ENCODE results near the gene GNB3. TPM values are rescaled to one million over a fixed set of nuclear protein-coding genes. Genes with fewer than 3 reads are reported as not detected.

Gene GNB3
- total RNA-seq, 2 experiments from 2014 or later, result 0.50 to 1.1 TPM

- H3K27ac Mint-ChIP-seq, result no peak overlapping the region
Measured at GRCh38 chr12:6796576-6796975, 44.1 kb upstream of the GNB3 start.

GRCh38 chr12:6799147-6799546 lies 41.6 kb upstream of the GNB3 start:
- Mint-ChIP-seq H3K4me1 (ENCODE audit: low read depth) (no peaks in the 10 kb centered on the region), H3K27ac (no peak overlapping the region), H3K36me3 (ENCODE audit: low read depth) (peaks cover 1% of the 10 kb centered on the region), H3K9me3 (peaks cover under 1% of the 10 kb centered on the region), H3K27me3 (peaks cover 13% of the 10 kb centered on the region), H3K4me3 (no peak overlapping the region)
- DNase-seq (no peak), ATAC-seq (no peak)
- intact Hi-C loops (cut with micrococcal nuclease), result no loop called here
- ChIA-PET CTCF (no interaction called here), POLR2A (interaction anchor here (0.5 kb wide), 1 partner anchor 31 kb away, joined by 3 read pairs; no protein-coding TSS in a partner anchor)
- TF ChIP-seq CTCF (IDR thresholded peaks at IDR 0.05), result no peak

More at GRCh38 chr12:6796576-6796975, 44.1 kb upstream of the GNB3 start:
- CTCF ChIA-PET, result interaction anchor here (0.7 to 1.4 kb wide), 5 partner anchors 10 to 115 kb away, joined by 3 to 5 read pairs (median 3); no protein-coding TSS in a partner anchor
- POLR2A ChIA-PET, result interaction anchor here (1.2 kb wide), 1 partner anchor 23 kb away, joined by 3 read pairs; no protein-coding TSS in a partner anchor
- intact Hi-C loops (cut with micrococcal nuclease), result no loop called here
- H3K9me3 Mint-ChIP-seq, result no peaks in the 10 kb centered on the region
- no peak for ATAC-seq
- no peak overlapping the region for H3K4me3 Mint-ChIP-seq
- peaks cover 12% of the 10 kb centered on the region for H3K27me3 Mint-ChIP-seq
- DNase-seq, result no peak
- peaks cover 1% of the 10 kb centered on the region for H3K36me3 Mint-ChIP-seq (ENCODE audit: low read depth)
- no peak for TF ChIP-seq CTCF (IDR thresholded peaks at IDR 0.05)
- peaks cover 20% of the 10 kb centered on the region for H3K4me1 Mint-ChIP-seq (ENCODE audit: low read depth)

- CTCF ChIA-PET, result interaction anchor here (2.5 kb wide), 1 partner anchor 18 kb away, joined by 9 read pairs; no protein-coding TSS in a partner anchor
Measured at GRCh38 chr12:6807170-6807569, 33.6 kb upstream of the GNB3 start.

GRCh38 chr12:6809056-6809455 lies 31.7 kb upstream of the GNB3 start:
- Mint-ChIP-seq H3K27me3 (peaks cover 3% of the 10 kb centered on the region), H3K4me3 (no peak overlapping the region), H3K36me3 (ENCODE audit: low read depth) (peaks cover 1% of the 10 kb centered on the region), H3K9me3 (peaks cover 2% of the 10 kb centered on the region), H3K27ac (no peak overlapping the region), H3K4me1 (ENCODE audit: low read depth) (peaks cover 7% of the 10 kb centered on the region)
- DNase-seq (no peak), ATAC-seq (no peak)
- intact Hi-C loops (cut with micrococcal nuclease), result no loop called here
- CTCF ChIA-PET, result interaction anchor here (1.1 to 2.5 kb wide), 5 partner anchors 16 to 85 kb away, joined by 3 to 9 read pairs (median 4); partner anchors contain the start of genes CDCA3 and MLF2
- no peak for TF ChIP-seq CTCF (IDR thresholded peaks at IDR 0.05)
- POLR2A ChIA-PET, result interaction anchor here (0.7 to 1.2 kb wide), 2 partner anchors 29 to 56 kb away, joined by 3 to 4 read pairs; partner anchors contain the start of gene MLF2

More at GRCh38 chr12:6807170-6807569, 33.6 kb upstream of the GNB3 start:
- Mint-ChIP-seq H3K4me3 (no peak overlapping the region), H3K36me3 (ENCODE audit: low read depth) (peaks cover 2% of the 10 kb centered on the region), H3K4me1 (ENCODE audit: low read depth) (peaks cover 7% of the 10 kb centered on the region), H3K27me3 (peaks cover 4% of the 10 kb centered on the region), H3K9me3 (peaks cover 2% of the 10 kb centered on the region), H3K27ac (no peak overlapping the region)
- no peak for TF ChIP-seq CTCF (IDR thresholded peaks at IDR 0.05)
- POLR2A ChIA-PET, result no interaction called here
- ATAC-seq (no peak), DNase-seq (no peak)
- intact Hi-C loops (cut with micrococcal nuclease), result no loop called here

GRCh38 chr12:6810758-6811157 lies 30.0 kb upstream of the GNB3 start:
- POLR2A ChIA-PET, result interaction anchor here (0.6 to 1.0 kb wide), 3 partner anchors 10 to 1272 kb away, joined by 3 read pairs; partner anchors contain the start of gene NECAP1
- no peaks in the 10 kb centered on the region for H3K9me3 Mint-ChIP-seq
- CTCF ChIA-PET, result interaction anchor here (0.7 to 1.8 kb wide), 3 partner anchors 10 to 45 kb away, joined by 3 to 8 read pairs (median 4); partner anchors contain the start of gene PTMS
- no peak for TF ChIP-seq CTCF (IDR thresholded peaks at IDR 0.05)
- no peak overlapping the region for H3K4me3 Mint-ChIP-seq
- intact Hi-C loops (cut with micrococcal nuclease), result no loop called here
- no peaks in the 10 kb centered on the region for H3K36me3 Mint-ChIP-seq (ENCODE audit: low read depth)
- peaks cover 2% of the 10 kb centered on the region for H3K27me3 Mint-ChIP-seq
- H3K27ac Mint-ChIP-seq, result no peak overlapping the region
- peaks cover 7% of the 10 kb centered on the region for H3K4me1 Mint-ChIP-seq (ENCODE audit: low read depth)
- ATAC-seq, result no peak
- no peak for DNase-seq

Data from activated CD8-positive, alpha-beta T cell treated with anti-CD3 and anti-CD28 coated beads for 36 hours (primary cell).